Left forelimb (tissue), 1 donor: ENCODE data around the gene COMMD3.

ENCODE experiments used
- DNase-seq: peaks from one replicate; pipeline ENCODE4 v3.0.0-alpha.2; 2018; ENCODE audit warnings: low spot score

Gene COMMD3

DNA sequence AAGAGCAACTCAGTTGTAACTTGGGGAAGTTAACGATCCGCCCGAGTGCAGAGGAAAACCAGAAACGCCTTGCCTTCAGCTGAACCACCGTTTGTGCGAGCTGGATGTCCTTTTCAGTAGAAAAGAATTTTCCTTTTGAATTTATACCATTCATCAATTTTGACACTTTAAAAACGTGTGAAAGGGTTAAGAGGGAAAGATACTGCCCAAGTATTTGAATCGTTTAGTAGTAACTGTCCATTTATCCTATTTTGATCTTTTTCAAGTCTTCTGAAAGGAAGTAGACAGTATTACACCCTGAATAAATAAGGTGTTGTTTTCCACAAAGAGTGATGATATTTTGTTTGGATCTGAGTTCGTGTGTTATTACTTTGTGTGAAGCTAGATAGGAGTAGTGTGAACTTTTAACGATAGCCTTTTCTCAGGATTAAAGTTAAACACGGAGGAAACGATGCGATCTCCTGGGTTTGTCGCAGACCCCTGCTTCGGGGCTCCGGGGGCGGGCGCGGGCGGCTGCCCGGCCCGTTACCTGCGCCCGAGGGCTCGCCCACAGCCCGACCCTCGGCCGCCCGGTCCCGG lies 3.9 kb downstream of the COMMD3 start:
- no peak for DNase-seq

DNA sequence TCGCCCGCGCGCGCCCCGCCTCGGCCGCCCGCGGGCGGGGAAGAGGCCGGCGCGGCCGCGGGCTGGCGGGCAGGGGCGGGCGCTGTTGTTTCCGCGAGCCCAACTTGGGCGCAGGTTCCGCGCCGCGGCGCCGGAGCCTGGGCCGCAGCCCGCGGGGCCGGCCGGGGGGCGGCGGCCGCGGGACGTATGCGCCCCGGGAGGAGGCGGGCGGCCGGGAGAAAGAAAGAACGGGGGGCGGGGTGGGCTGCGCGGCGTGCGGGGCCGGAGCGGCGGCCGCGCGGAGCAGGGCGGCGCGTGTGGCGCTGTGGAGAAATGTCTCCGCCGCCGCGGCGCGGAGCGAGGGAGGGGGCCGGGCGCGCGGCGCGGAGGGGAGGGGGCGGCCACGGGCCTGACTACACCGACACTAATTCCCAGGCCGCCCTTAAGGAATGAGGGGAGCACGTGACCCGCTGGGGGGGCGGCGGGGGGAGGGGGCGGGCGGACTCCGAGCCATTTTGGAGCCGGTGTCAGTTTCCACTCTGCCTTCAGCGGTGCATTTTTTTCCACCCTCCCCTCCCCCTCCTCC lies 4.5 kb downstream of the COMMD3 start, which contains the start of gene BMI1:
Gene BMI1, plus strand, starts transcription at position 509 of the 565 bp plus-strand sequence. CDS start 5,351 bp downstream, outside the sequence.
- DNase-seq: peak; percentile 96

DNA sequence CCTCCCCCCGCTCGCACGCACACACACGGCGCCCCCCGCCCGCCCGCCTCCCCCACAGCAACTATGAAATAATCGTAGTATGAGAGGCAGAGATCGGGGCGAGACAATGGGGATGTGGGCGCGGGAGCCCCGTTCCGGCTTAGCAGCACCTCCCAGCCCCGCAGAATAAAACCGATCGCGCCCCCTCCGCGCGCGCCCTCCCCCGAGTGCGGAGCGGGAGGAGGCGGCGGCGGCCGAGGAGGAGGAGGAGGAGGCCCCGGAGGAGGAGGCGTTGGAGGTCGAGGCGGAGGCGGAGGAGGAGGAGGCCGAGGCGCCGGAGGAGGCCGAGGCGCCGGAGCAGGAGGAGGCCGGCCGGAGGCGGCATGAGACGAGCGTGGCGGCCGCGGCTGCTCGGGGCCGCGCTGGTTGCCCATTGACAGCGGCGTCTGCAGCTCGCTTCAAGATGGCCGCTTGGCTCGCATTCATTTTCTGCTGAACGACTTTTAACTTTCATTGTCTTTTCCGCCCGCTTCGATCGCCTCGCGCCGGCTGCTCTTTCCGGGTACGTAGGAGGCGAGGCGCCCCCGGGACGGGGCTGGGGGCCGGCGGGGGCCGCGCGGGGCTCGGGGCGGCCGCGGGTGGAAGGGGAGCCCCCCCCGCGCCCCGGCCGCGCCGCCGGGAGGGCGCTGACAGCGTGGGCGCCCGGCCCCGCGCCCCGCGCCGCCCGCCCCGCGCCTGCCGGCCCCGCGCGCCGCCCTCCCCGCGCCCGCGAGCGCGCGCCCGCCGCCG lies 5.2 kb downstream of the COMMD3 start:
- DNase-seq: no peak

DNA sequence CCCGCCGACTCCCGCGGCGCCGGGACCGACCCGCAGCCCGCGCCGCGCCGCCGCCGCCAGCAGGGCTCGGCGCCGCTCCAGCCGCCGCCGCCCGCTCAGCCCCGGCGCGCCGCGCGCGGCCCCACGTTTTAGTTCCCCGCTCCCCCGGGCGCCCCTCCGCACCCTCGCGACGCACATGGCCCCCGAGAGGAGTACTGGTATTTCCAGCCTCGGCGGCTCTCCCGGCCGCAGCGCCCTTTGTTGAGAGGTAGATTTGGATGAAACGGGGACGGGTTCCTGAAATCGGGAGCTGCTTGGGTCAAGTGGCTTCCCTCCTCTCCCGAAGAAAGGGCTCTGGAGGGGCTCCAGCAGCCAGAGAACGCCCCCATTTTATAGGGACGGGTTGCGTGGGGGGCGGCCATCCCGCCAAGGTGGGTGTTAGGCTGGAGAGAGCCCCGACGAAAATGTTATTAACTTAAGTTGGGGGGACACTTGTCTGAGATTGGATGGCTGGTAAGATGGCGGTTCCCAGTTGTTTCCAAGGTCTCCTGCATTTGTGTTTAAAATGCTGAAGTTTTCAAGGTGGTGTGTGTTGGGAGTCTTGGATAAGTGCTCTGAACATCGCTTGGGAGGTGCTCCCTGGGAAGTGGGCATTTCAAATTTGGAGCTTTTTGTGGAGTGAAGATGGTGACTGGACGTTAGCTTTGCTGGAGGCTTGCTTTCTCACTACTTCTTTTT lies 5.9 kb downstream of the COMMD3 start:
- DNase-seq: peak; percentile 76

DNA sequence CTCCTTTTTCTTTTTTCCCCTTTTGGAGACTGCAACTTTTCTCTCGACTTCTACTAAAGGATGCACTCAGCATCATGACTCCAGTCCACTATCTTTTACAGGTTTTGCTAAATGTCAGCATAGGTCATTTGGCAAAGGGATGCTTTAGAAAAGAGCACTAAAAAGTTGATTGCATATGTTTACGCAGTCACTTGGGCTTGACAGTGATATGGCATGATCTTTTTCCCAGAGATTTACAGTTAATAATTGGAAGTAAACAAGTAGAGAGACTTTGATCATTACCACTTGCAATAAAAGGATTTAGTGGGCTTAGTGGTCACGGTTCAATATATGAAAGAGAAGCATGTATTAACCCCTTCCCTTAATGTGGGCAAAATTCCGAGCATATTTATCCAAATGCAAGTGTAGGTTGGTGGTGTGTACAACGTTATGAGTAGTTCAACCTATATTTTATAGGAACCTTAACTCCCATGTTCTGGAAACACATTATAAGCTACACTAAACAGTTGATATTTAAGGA lies 6.5 kb downstream of the COMMD3 start:
- DNase-seq: no peak

DNA sequence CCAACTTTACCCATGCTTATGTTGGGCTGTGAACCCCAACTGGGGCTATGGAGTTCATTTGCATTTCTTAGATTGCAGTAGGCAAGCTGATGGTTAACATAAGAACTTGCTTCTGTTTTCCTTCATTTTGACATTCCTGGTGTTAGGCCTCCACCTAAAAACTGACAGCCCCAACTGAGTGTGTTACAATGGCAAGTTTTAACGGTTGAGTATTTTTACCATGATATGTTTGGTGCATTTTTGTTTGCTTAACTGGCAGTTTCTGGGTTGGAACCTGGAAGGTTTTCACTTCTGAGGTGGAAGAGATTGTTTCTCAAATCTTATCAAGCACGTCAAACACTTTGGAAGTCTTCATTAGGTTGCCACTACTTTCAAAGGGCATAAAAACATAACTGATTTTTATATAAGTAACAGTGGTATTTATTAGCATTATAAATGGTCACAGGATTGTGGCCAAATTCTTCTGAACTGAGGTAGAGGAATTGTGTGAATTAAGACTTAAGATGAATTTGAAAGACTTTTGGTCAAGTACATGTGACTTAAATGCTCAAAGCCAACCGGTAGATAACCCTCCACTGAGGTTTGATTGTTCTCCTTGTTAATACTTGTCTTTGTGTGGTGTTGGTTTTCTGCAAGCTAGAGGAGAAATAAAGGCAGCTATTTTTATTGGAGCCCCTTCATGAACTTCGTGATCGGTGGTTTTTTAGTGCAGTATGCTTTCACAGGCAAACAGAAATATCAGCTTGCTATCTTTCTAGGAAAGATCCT lies 7.5 kb downstream of the COMMD3 start:
- DNase-seq: no peak

DNA sequence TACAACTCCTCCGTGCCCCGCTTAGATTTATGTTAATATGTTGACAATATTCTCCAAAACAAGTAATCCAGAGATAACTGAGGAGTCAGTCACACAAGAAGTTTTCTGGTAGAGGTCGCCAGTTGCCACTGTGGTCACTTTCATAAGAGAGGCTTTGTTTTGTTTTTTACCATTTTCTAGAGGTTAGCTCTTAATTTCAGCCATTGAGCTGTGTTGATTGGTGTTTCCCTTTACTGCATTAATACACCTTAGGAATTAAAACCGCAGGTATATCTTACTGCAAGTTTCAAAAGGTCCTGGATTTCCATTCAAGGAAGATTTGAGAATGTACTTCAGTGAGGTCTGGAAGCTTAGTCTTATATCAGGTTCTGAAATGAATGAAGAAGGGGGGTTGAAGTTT lies 8.2 kb downstream of the COMMD3 start:
- DNase-seq: no peak

DNA sequence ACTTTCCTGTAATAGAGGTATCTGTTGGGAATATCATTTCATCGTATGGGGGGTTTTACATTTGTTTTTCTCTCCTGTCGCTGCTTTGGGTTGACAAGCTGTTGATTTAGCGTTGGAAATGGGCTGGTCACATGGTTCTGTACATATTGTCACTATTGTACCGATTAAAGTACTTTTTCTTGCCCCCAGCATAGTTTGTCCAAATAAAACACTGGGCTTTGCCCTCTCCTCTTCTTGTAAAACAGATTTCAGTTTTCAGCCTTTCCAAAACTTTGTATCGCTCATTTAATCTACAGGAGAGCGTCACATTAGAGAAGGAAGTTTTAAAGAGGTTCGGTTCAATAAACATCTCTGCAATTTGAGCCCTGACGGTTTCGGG lies 8.7 kb downstream of the COMMD3 start:
- no peak for DNase-seq

DNA sequence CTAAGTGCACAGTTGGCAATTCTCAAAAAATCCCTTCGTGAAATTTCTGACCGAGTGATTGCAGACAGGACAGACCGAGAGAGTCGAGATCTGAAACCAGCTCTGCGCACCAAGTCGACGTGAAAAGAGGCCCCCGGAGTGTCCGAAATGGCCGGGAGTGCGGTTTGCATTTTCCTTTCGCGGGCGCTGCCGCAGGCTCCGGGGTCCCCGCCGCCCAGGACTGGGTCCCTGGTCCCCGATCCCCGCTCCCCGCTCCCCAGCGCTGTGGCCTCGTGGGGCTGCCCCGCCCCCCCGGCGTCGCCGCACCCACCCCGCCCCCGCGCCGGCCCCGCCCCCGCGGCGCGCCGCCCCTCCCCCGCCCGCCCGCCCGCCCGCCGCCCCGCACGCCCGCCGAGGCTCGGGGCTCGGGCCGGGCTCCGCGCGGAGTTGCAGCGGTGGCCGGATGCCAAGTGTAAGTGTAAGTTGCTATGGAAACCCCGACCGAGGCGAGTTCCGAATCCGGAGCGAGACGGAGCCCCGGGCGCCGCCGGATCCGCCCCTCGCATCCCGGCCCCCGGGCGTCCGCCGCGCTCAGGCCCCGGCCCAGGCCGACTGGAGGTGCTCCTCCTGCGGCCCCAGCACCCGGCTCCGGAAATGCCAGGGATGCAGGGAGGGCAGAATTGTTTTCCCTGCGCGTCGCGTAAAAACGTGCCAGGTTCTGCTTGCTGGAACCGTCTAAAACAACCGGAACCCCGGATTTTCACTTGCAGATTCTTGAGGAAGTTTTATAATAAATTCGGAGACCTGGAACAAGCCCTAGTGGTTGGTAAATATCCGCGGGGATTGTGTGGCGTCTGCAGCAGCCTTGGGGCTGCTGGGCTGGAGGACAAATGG lies 9.3 kb downstream of the COMMD3 start:
- peak; percentile 83 for DNase-seq

DNA sequence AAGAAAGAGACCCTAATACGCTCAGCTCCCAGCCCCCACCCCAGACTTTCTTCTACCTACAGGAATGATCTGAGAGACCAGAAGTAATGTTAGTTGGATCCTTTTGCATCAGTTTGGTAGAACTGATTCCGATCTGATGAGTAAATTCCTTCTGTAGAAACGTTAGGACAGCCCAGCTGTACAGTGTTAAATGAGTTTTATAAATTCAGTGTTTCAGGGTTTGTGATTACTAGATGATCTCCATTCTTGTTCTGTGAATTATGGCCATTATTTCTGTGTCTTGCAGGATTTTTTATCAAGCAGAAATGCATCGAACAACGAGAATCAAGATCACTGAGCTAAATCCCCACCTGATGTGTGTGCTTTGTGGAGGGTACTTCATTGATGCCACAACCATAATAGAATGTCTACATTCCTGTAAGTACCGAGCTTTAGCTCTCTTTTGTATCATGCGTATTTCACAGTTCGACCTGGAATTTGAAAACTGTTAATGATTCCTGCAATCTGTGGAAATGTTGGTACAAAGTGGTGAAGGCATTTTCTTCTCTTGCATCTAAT lies 10.0 kb downstream of the COMMD3 start:
- DNase-seq: no peak

DNA sequence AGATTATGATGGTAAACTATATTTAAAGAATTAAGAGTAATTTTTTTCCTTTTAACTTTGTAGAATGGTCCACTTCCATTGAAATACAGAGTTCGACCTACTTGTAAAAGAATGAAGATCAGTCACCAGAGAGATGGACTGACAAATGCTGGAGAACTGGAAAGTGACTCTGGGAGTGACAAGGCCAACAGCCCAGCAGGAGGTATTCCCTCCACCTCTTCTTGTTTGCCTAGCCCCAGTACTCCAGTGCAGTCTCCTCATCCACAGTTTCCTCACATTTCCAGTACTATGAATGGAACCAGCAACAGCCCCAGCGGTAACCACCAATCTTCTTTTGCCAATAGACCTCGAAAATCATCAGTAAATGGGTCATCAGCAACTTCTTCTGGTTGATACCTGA lies 13.0 kb downstream of the COMMD3 start:
- no peak for DNase-seq

DNA sequence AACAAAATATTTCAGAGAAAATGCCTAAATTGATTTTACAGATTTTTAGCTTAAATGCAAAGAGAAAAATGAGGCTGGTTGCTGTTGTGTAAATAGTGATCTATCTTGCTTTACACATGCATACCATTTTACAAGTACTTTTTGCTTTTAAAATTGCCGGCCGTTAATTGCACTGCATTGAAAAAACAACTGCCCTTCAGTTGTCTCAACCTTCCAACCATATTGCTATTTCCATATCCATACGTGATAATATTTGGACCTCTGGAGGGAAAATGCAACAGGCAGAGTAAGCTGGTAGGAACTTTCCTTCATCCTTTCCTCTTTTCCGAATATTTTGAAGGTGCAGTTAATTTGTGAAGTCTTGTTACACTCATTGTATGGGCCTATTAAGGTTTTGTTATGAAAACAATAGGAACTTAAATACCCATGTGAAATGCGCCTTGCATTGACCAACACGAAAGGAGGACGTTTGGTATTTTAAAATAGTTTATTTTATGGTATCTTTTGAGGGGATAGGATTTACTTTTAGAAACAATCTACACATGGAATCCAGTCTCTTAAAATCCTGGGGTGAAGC lies 16.0 kb downstream of the COMMD3 start:
- DNase-seq: no peak

DNA sequence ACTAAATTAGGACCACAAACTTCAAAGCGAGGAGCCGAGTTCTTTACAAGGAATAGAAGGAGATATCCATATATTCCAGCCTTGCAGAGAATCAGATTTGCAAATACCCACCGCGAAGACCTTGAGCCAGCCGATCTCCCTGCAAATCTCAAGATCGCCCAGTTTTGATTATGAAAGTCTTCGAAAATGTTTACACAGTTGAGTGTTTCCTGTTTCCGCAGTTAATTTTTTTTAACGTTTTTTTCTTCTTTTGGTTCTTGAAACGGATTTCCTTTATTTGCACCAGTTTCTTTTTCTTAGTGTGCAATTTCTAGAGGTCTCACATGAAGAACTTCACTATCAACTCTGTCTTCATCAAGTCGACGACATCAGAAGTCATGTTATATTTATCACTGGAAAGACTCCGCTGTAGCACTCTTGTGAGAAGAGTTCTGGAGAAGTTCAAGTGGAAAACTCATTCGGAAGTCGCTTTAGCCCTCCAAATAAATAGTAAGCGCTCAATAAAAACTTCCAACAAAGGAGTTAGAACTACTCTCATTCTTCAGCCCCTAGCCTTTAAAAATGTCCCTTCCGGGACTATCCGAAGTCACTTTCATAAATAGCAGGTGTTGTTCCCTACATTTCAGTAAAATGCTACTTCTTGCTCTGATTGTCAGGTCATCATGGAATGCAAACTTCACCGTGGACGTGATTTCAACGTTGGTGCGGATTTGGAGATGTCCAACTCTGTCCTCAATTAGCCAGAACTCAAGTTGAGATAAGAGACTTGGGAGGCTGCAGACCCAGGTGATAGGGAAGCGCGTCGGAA lies 17.2 kb downstream of the COMMD3 start:
- DNase-seq: no peak

DNA sequence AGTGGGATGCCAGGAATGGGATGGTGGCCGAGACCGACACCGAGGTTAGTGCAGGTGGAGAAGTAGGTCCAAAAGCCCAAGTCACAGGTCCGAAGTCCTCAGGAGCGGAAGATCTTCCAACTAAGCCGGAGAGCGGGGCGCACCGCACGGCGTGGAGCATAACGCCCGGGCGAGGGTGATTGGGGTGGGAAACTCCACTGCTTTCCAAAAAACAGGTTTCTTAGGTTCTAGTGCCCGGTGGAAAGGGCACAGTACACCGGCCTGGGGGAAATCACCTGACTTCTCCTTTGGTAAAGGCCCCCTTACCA lies 17.7 kb downstream of the COMMD3 start:
- no peak for DNase-seq

DNA sequence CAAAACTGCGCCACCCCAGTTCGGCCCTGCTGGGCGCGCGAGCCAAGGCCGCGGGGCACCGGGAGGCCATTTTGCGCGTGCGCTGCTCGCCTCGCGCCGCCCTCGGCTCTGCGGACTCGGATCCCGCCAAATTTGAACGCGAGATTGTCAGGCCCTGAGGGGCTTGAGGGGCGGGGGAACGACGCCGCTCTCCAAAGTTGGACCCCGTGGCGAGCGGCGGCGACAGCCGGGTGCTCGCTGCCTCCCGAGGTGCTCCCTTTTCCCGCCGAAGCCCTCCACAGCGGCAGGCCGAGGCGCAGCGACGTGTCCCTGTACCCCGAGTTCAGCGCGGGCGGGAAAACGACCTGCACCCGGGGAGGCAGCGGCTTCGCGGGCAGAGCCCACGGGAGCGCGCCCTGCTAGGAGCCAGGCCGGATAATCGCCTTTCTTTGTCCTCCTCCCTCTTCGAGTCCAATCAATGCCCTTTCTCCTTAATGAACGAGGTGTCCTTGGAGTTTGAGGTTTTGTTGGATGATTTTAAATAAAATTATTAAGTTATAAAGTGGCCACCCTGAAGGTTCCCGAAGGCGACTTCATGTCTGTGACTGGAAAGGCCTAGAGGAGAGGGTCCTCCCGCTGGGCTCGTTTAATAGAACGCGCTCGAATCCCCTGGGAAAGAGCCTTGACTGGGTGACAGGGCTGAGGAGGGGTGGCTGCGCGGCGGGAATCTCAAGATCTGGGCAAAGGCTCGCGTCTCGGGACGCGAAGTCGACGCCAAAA lies 18.4 kb downstream of the COMMD3 start:
- peak; percentile 78 for DNase-seq

DNA sequence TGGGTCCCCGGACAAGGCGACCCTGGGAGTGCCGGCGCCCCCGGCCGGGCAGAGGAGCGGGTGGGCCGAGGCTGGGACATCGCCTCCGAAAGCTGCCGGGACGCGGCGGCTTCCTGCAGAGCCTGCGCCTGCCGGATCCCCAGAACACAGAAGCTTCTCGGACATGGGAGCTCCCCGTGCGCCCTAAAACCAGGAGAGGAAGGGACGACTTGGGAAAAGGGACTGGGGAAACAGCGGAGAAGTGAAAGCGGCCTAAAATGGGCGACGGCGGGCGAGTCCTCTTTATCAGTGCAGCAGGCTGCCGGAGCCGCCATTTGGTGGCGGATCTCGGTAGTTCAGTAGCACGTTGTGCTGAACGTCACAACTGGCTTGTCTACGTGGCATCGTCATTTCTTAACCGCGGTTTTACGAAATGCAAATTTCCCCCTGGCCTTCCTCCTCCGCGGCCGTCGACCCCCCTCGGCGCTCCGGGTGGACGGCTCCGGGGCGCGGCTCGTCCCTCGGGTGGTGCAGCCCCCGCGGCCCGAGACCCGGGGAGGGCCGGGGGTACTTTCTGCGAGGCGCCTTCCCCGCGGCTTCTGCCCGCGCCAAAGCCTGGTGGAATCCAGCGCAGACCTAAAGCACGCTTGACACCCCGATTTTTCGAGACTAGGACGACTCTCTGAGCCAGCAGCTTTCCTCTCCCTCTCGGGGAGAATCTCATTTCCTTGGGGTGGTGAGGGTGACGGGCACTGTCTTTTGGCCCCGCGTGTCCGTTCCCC lies 19.2 kb downstream of the COMMD3 start:
- DNase-seq: peak; percentile 78

DNA sequence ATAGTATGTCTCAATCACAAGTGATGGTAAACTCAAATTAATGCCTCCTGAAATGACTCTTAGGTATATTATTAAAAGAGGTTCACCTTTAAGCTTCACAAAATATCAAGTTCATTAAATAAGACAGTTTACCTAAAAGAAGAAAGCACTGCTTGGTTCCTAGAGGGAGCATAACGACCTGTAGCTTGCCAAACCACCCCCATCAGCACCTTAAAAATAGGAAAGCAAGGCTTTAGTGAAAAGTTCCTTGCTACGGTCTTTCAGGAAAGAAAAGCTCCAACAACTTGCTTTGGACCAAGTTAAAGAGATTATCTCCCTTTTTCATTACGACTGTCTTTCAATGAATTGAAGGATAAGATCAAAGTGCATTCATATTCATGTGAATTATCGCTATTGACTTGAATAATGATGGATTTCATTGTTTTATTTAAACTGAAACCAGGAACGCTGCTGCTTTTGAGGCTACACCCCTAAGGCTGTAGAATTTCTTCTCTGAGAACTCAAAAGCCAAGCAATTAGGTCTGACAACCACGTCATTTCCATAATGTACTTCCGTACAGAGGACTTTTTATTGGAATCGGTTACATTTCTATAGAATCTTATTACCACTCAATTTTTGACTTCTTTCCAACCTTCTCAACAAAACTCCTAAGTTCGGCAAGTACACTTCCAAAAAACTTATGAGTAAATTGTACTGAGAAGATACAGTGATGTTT lies 22.2 kb downstream of the COMMD3 start:
- DNase-seq: no peak
